ENCODE data around the gene CHRNA4.
"Not testable (repeated sequence)": the region's sequence is repeated elsewhere in the genome, so short reads cannot be mapped to it uniquely, and the experiment has no call there.

DNA sequence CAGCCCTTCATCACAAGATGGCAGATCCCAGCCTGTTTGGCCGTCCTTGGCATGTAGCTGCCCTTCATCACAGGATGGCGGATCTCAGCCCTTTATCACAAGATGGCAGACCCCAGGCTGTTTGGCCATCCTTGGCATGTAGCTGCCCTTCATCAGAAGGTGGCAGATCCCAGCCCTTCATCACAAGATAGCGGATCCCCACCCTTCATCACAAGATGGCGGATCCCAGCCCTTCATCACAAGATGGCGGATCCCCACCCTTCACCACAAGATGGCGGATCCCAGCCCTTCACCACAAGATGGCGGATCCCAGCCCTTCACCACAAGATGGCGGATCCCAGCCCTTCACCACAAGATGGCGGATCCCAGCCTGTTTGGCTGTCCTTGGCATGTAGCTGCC is 26.1 kb downstream of the CHRNA4 start:
- TF ChIP-seq POLR2A (IDR thresholded peaks at IDR 0.05): not testable (repeated sequence)
- TF ChIP-seq, protein P1, sequence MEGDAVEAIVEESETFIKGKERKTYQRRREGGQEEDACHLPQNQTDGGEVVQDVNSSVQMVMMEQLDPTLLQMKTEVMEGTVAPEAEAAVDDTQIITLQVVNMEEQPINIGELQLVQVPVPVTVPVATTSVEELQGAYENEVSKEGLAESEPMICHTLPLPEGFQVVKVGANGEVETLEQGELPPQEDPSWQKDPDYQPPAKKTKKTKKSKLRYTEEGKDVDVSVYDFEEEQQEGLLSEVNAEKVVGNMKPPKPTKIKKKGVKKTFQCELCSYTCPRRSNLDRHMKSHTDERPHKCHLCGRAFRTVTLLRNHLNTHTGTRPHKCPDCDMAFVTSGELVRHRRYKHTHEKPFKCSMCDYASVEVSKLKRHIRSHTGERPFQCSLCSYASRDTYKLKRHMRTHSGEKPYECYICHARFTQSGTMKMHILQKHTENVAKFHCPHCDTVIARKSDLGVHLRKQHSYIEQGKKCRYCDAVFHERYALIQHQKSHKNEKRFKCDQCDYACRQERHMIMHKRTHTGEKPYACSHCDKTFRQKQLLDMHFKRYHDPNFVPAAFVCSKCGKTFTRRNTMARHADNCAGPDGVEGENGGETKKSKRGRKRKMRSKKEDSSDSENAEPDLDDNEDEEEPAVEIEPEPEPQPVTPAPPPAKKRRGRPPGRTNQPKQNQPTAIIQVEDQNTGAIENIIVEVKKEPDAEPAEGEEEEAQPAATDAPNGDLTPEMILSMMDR (IDR thresholded peaks at IDR 0.05): not testable (repeated sequence)

Measured in right lobe of liver (tissue), 4 donors.